BLaER1 treated with 17β-estradiol and CSF1 and Interleukin-3, amounts not matched to agents 10 nM and 100 nM (cell line): ENCODE results near the gene ATG13.

ENCODE experiments used
- H3K27ac ChIP-seq, 11 experiments: shearing (Covaris generic); formaldehyde crosslinking; 2 replicates each; pipeline ENCODE4 v1.8.1; 2022
- H3K27me3 ChIP-seq, 11 experiments: shearing (Covaris generic); formaldehyde crosslinking; 2 replicates each; pipeline ENCODE4 v1.8.1; 2022
- H3K36me3 ChIP-seq, 11 experiments: shearing (Covaris generic); formaldehyde crosslinking; 2 replicates each; pipeline ENCODE4 v1.8.1; 2022
- H3K4me1 ChIP-seq, 10 experiments: shearing (Covaris generic); formaldehyde crosslinking; 2 replicates each; pipeline ENCODE4 v1.8.1; 2022
- H3K4me2 ChIP-seq, 11 experiments: shearing (Covaris generic); formaldehyde crosslinking; 2 replicates each; pipeline ENCODE4 v1.8.1; 2022
- H3K4me3 ChIP-seq, 10 experiments: shearing (Covaris generic); formaldehyde crosslinking; 2 replicates each; pipeline ENCODE4 v1.8.1; 2022
- H3K9ac ChIP-seq, 11 experiments: shearing (Covaris generic); formaldehyde crosslinking; 2 replicates each; pipeline ENCODE4 v1.8.1; 2022
- H3K9me3 ChIP-seq, 11 experiments: shearing (Covaris generic); formaldehyde crosslinking; replicated peaks in 1 of 11; 2 replicates each; pipeline ENCODE4 v1.8.1; 2022
- H4K20me1 ChIP-seq, 11 experiments: shearing (Covaris generic); formaldehyde crosslinking; 2 replicates each; pipeline ENCODE4 v1.8.1; 2022
- Cebpa-rat ChIP-seq, 11 experiments: shearing (Covaris generic); IDR thresholded peaks; 2 replicates each; pipeline ENCODE4 v1.8.1; 2022

ATG13 gene

DNA sequence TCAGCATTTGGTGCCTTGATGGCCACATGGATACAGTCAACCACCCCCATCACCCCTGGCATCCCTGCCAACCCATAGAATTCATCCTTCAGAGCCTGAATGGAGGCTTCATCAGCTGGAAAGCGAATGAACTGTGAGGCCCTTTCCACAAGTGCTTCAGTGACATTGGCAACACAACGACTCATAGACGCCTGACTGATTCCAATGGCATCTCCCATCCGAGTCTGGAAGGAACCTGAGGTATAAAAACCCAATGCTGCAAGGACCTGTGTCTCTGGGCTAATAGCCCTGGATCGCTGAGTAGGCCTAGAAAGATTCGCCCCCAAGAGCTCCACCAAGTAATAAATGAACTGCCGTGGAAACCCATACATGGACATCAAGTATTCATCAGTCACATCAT lies 1.6 kb upstream of the ATG13 start:
- H3K9ac ChIP-seq = no peak overlapping the region
- H3K36me3 ChIP-seq = peaks cover 0 to 16% (median 10%) of the 10 kb centered on the region in 11 experiments; a peak in 19 of 22 replicates
- H3K4me2 ChIP-seq = peak overlapping the region; percentile 67 to 91 (median 85); a peak in 17 of 22 replicates
- H4K20me1 ChIP-seq = peaks cover 0 to 10% (median 0%) of the 10 kb centered on the region in 11 experiments; a peak in 5 of 22 replicates
- H3K4me1 ChIP-seq = peaks cover 21 to 58% (median 33%) of the 10 kb centered on the region in 10 experiments
- H3K4me3 ChIP-seq = peak overlapping the region in 1 of 10 experiments; percentile 97; a peak in 1 of 20 replicates
- no peak overlapping the region for H3K27ac ChIP-seq
- H3K27me3 ChIP-seq = no peaks in the 10 kb centered on the region
- no peaks in the 10 kb centered on the region for H3K9me3 ChIP-seq
- no peak for TF ChIP-seq Cebpa-rat (IDR thresholded peaks at IDR 0.05)

GRCh38 chr11:46616551-46617133 lies 711 bp upstream of the ATG13 start:
- Histone ChIP-seq H3K4me3 (peak overlapping the region; percentile 80 to 100 (median 94)), H3K27me3 (no peaks in the 10 kb centered on the region), H4K20me1 (peaks cover 0 to 10% (median 5%) of the 10 kb centered on the region in 11 experiments; a peak in 6 of 22 replicates), H3K4me2 (peak overlapping the region; percentile 67 to 91 (median 85)), H3K9ac (peak overlapping the region; percentile 92 to 99 (median 98)), H3K4me1 (peaks cover 21 to 52% (median 33%) of the 10 kb centered on the region in 10 experiments), H3K9me3 (no peaks in the 10 kb centered on the region), H3K36me3 (peaks cover 9 to 25% (median 18%) of the 10 kb centered on the region in 11 experiments), H3K27ac (peak overlapping the region; percentile 94 to 99 (median 99))
- TF ChIP-seq Cebpa-rat (IDR thresholded peaks at IDR 0.05) = no peak

- Histone ChIP-seq H3K4me2 (peak overlapping the region; percentile 81 to 96 (median 89)), H3K9ac (peak overlapping the region; percentile 92 to 99 (median 98)), H3K27ac (peak overlapping the region; percentile 94 to 99 (median 99)), H3K4me3 (peak overlapping the region; percentile 80 to 100 (median 94)), H3K4me1 (peaks cover 21 to 44% (median 33%) of the 10 kb centered on the region in 10 experiments), H4K20me1 (peaks cover 0 to 10% (median 5%) of the 10 kb centered on the region in 11 experiments; a peak in 7 of 22 replicates), H3K27me3 (no peaks in the 10 kb centered on the region), H3K36me3 (peaks cover 16 to 38% (median 28%) of the 10 kb centered on the region in 11 experiments), H3K9me3 (no peaks in the 10 kb centered on the region)
- no peak for TF ChIP-seq Cebpa-rat (IDR thresholded peaks at IDR 0.05)
These were observed 590 bp downstream of the ATG13 start for GRCh38 chr11:46617972-46618314.

DNA sequence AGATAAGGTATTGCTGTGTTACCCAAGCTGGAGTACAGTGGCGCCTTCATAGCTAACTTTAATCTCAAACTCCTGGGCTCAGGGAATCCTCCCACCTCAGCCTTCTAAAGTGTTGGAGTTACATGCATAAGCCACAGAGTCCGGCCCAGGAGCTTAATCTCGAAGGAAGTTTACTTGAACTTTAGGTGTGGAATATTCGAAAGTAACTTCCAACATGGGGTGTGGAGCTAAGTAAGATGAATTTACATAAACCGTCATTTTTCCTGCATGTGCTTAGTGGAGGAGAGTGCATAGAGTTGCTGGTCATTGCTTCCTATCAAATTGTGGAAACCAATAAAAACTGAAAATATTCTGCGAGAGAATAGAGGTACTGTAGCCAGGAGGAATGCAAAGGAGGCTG lies 1.5 kb downstream of the ATG13 start:
- Histone ChIP-seq H3K4me1 (peaks cover 21 to 44% (median 33%) of the 10 kb centered on the region in 10 experiments), H3K9ac (peak overlapping the region; percentile 92 to 99 (median 98)), H3K27ac (peak overlapping the region in 8 of 11 experiments; percentile 94 to 99 (median 98); a peak in 11 of 22 replicates), H3K27me3 (no peaks in the 10 kb centered on the region), H4K20me1 (peaks cover 0 to 10% (median 5%) of the 10 kb centered on the region in 11 experiments; a peak in 8 of 22 replicates), H3K4me2 (peak overlapping the region; percentile 81 to 96 (median 89)), H3K4me3 (peak overlapping the region; percentile 80 to 100 (median 94); a peak in 18 of 20 replicates), H3K36me3 (peaks cover 24 to 47% (median 34%) of the 10 kb centered on the region in 11 experiments), H3K9me3 (no peaks in the 10 kb centered on the region)
- TF ChIP-seq Cebpa-rat (IDR thresholded peaks at IDR 0.05) = no peak

DNA sequence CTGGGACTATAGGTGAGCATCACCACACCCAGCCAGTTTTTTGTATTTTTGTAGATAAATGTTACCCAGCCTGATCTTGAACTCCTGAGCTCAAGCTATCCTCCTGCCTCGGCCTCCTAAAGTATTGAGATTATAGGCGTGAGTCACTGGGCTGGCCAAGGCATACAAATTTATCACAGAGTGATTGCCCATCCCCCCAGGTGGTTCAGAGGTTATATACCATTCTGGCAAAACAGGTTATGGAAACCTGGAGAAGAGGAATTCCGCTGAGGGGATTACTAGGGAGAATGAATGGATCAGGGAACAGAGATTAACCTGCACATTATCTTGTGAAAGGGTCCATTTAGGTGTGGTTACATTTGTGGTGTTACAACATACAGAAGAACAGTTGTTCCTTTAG lies 8.1 kb downstream of the ATG13 start:
- no peak for TF ChIP-seq Cebpa-rat (IDR thresholded peaks at IDR 0.05)
- H3K36me3 ChIP-seq = peaks cover 77 to 98% (median 85%) of the 10 kb centered on the region in 11 experiments
- H3K9me3 ChIP-seq = no peaks in the 10 kb centered on the region
- H3K9ac ChIP-seq = no peak overlapping the region
- no peaks in the 10 kb centered on the region for H3K27me3 ChIP-seq
- no peak overlapping the region for H3K4me2 ChIP-seq
- H3K27ac ChIP-seq = no peak overlapping the region
- no peak overlapping the region for H3K4me3 ChIP-seq
- peaks cover 6 to 42% (median 25%) of the 10 kb centered on the region in 11 experiments; a peak in 14 of 22 replicates for H4K20me1 ChIP-seq
- H3K4me1 ChIP-seq = 0 out of 20 replicates have a peak, but pooled peaks cover 0 to 3% (median 0%) of the 10 kb centered on the region in 10 experiments

- H3K36me3 ChIP-seq = peaks cover 70 to 98% (median 88%) of the 10 kb centered on the region in 11 experiments
These were observed 11.6 kb downstream of the ATG13 start for GRCh38 chr11:46628961-46629360.

GRCh38 chr11:46630237-46630636 lies 12.9 kb downstream of the ATG13 start:
- peaks cover 0 to 32% (median 19%) of the 10 kb centered on the region in 11 experiments; a peak in 12 of 22 replicates for H4K20me1 ChIP-seq
- peaks cover 59 to 98% (median 88%) of the 10 kb centered on the region in 11 experiments for H3K36me3 ChIP-seq
- H3K9me3 ChIP-seq = no peaks in the 10 kb centered on the region
- no peak overlapping the region for H3K27ac ChIP-seq
- 0 out of 20 replicates have a peak, but pooled peaks cover 0 to 3% (median 0%) of the 10 kb centered on the region in 10 experiments for H3K4me1 ChIP-seq
- no peaks in the 10 kb centered on the region for H3K27me3 ChIP-seq
- H3K4me2 ChIP-seq = no peak overlapping the region
- H3K9ac ChIP-seq = no peak overlapping the region
- no peak for TF ChIP-seq Cebpa-rat (IDR thresholded peaks at IDR 0.05)
- no peak overlapping the region for H3K4me3 ChIP-seq

More at GRCh38 chr11:46628961-46629360, 11.6 kb downstream of the ATG13 start:
- peaks cover 0 to 40% (median 23%) of the 10 kb centered on the region in 11 experiments; a peak in 14 of 22 replicates for H4K20me1 ChIP-seq
- no peaks in the 10 kb centered on the region for H3K9me3 ChIP-seq
- no peak overlapping the region for H3K4me2 ChIP-seq
- H3K4me1 ChIP-seq = 0 out of 20 replicates have a peak, but pooled peaks cover 0 to 3% (median 0%) of the 10 kb centered on the region in 10 experiments
- H3K27me3 ChIP-seq = no peaks in the 10 kb centered on the region
- no peak for TF ChIP-seq Cebpa-rat (IDR thresholded peaks at IDR 0.05)
- H3K9ac ChIP-seq = no peak overlapping the region
- H3K4me3 ChIP-seq = no peak overlapping the region
- no peak overlapping the region for H3K27ac ChIP-seq

- H3K27ac ChIP-seq = no peak overlapping the region
- H3K4me2 ChIP-seq = no peak overlapping the region
- H4K20me1 ChIP-seq = peaks cover 0 to 21% (median 10%) of the 10 kb centered on the region in 11 experiments; a peak in 10 of 22 replicates
- no peaks in the 10 kb centered on the region for H3K27me3 ChIP-seq
- H3K9ac ChIP-seq = no peak overlapping the region
- 0 out of 20 replicates have a peak, but pooled peaks cover 0 to 3% (median 0%) of the 10 kb centered on the region in 10 experiments for H3K4me1 ChIP-seq
- peaks cover 57 to 98% (median 87%) of the 10 kb centered on the region in 11 experiments for H3K36me3 ChIP-seq
- H3K4me3 ChIP-seq = no peak overlapping the region
- no peak for TF ChIP-seq Cebpa-rat (IDR thresholded peaks at IDR 0.05)
- no peaks in the 10 kb centered on the region for H3K9me3 ChIP-seq
These were observed 14.3 kb downstream of the ATG13 start for GRCh38 chr11:46631676-46632075.

DNA sequence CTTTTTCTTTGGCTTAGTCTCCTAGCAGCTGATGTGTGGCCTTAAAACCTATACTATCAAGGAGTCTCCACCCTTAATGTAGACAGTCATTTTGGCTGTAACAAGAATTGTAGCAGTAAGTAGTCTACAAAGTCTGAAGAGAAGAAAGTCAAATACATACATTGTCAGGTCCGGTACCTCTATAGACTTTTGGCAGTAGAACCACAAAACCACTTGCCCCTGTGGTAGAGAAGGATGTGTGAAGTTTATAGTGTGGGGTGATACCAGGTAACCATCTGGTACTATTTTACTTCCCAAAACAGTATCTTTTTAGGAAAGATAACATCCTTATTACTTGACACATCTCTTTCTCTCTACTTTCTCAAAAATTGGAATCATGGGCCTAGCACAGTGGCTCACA lies 15.1 kb downstream of the ATG13 start:
- TF ChIP-seq Cebpa-rat (IDR thresholded peaks at IDR 0.05) = no peak
- peaks cover 0 to 16% (median 10%) of the 10 kb centered on the region in 11 experiments; a peak in 11 of 22 replicates for H4K20me1 ChIP-seq
- H3K27me3 ChIP-seq = no peaks in the 10 kb centered on the region
- H3K9ac ChIP-seq = no peak overlapping the region
- H3K27ac ChIP-seq = no peak overlapping the region
- peaks cover 55 to 98% (median 88%) of the 10 kb centered on the region in 11 experiments for H3K36me3 ChIP-seq
- H3K9me3 ChIP-seq = no peaks in the 10 kb centered on the region
- no peak overlapping the region for H3K4me2 ChIP-seq
- no peak overlapping the region for H3K4me3 ChIP-seq
- H3K4me1 ChIP-seq = 0 out of 20 replicates have a peak, but pooled peaks cover 0 to 3% (median 0%) of the 10 kb centered on the region in 10 experiments
